Prostate gland (tissue), 2 donors: ENCODE measurements around the gene PGBD5. TPM values are rescaled to one million over a fixed set of nuclear protein-coding genes. Genes with fewer than 3 reads are reported as not detected.

Experiments
- DNase-seq: peaks from one replicate; pipeline ENCODE4 v3.0.0-alpha.2; 2019; ENCODE audit warnings: low spot score
- H3K27ac ChIP-seq, 2 donors: fragments of 200-600 bp; sonication (generic); 2 replicates each; pipeline ENCODE4 v1.5.1; 2017 to 2019
- H3K27me3 ChIP-seq: fragments of 200-600 bp; sonication (generic); replicated peaks from 2 replicates; pipeline ENCODE4 v1.5.1; 2019; ENCODE audit not compliant: insufficient read depth
- H3K36me3 ChIP-seq, 2 donors: fragments of 200-600 bp; sonication (generic); 1 replicate in 1 of 2; 2 replicates in 1 of 2; pipeline versions ENCODE4 v1.5.1 to v1.8.1; 2017 to 2019
- H3K4me1 ChIP-seq: fragments of 200-600 bp; sonication (generic); replicated peaks from 2 replicates; pipeline ENCODE4 v1.5.1; 2019
- H3K4me3 ChIP-seq, 2 donors: fragments of 200-600 bp; sonication (generic); 2 replicates each; pipeline ENCODE4 v1.5.1; 2017 to 2019
- H3K9me3 ChIP-seq: fragments of 200-600 bp; sonication (generic); 2 replicates; pipeline ENCODE4 v1.5.1; 2017
- CTCF ChIP-seq, 4 experiments: fragments of 200-600 bp in 2 of 4; fragments of 450-650 bp in 2 of 4; sonication (generic) in 2 of 4; IDR thresholded peaks; 1 replicate in 3 of 4; 2 replicates in 1 of 4; pipeline ENCODE4 v1.5.1; 2016 to 2019; ENCODE audit warnings: antibody characterized with exemption in 4 of 4, mild to moderate bottlenecking in 2 of 4, moderate library complexity in 2 of 4
- POLR2A ChIP-seq: fragments of 450-650 bp; IDR thresholded peaks from one replicate; pipeline ENCODE4 v1.6.1; 2016; ENCODE audit warnings: antibody characterized with exemption, mild to moderate bottlenecking
- POLR2AphosphoS5 ChIP-seq: sonication (generic); formaldehyde crosslinking; IDR thresholded peaks from one replicate; pipeline ENCODE4 v1.6.1; 2017; ENCODE audit warnings: antibody characterized with exemption
- WGBS: methylation state at CpG from one replicate; pipeline ENCODE4 v1.1.5; 2018; 5-methylcytosine and 5-hydroxymethylcytosine counted together
- intact Hi-C: fragments of 100-400 bp; cut with DNase I; formaldehyde crosslinking; loops from one replicate; pipeline ENCODE4 v1.14.2; 2022
- total RNA-seq, 2 donors: library from RNA; depleted of rRNA; stranded (reverse); fragments of >200 nt; gene quantifications; one replicate each; pipeline ENCODE4 v1.1.0, GENCODE V29; 2016

Gene PGBD5
- total RNA-seq, 2 donors from 2014 or later: 0.55 to 8.8 TPM

GRCh38 chr1:230354005-230354404, 72.1 kb downstream of the PGBD5 start:
- TF ChIP-seq POLR2AphosphoS5: no peak
- TF ChIP-seq CTCF (IDR thresholded peaks at IDR 0.05): no peak
- TF ChIP-seq POLR2A: no peak
- H3K4me3 ChIP-seq: no peak overlapping the region
- no peaks in the 10 kb centered on the region for H3K36me3 ChIP-seq
- WGBS: 88% methylated on average over 4 of the region's 4 CpGs
- H3K27ac ChIP-seq: no peak overlapping the region
- H3K4me1 ChIP-seq: no peaks in the 10 kb centered on the region
- H3K27me3 ChIP-seq: no peaks in the 10 kb centered on the region
- no peak for DNase-seq
- intact Hi-C loops: no loop called here
- H3K9me3 ChIP-seq: no peaks in the 10 kb centered on the region

GRCh38 chr1:230352537-230352936, 73.6 kb downstream of the PGBD5 start:
- intact Hi-C loops: no loop called here
- Histone ChIP-seq H3K4me3 (no peak overlapping the region), H3K36me3 (no peaks in the 10 kb centered on the region), H3K4me1 (no peaks in the 10 kb centered on the region), H3K9me3 (no peaks in the 10 kb centered on the region), H3K27ac (no peak overlapping the region), H3K27me3 (no peaks in the 10 kb centered on the region)
- TF ChIP-seq POLR2AphosphoS5: no peak
- TF ChIP-seq CTCF (IDR thresholded peaks at IDR 0.05): no peak
- TF ChIP-seq POLR2A: no peak
- WGBS: 65% methylated on average over 6 of the region's 6 CpGs
- no peak for DNase-seq

GRCh38 chr1:230351983-230352382, 74.1 kb downstream of the PGBD5 start:
- DNase-seq: no peak
- WGBS: 69% methylated on average over 6 of the region's 6 CpGs
- no peaks in the 10 kb centered on the region for H3K36me3 ChIP-seq
- no peaks in the 10 kb centered on the region for H3K27me3 ChIP-seq
- no peaks in the 10 kb centered on the region for H3K4me1 ChIP-seq
- no peak overlapping the region for H3K27ac ChIP-seq
- intact Hi-C loops: no loop called here
- no peak overlapping the region for H3K4me3 ChIP-seq
- TF ChIP-seq CTCF (IDR thresholded peaks at IDR 0.05): no peak
- no peak for TF ChIP-seq POLR2AphosphoS5
- no peak for TF ChIP-seq POLR2A
- no peaks in the 10 kb centered on the region for H3K9me3 ChIP-seq

GRCh38 chr1:230351514-230351913, 74.6 kb downstream of the PGBD5 start:
- H3K36me3 ChIP-seq: no peaks in the 10 kb centered on the region
- TF ChIP-seq CTCF (IDR thresholded peaks at IDR 0.05) (no peak), POLR2A (no peak), POLR2AphosphoS5 (no peak)
- 57% methylated on average over 2 of the region's 2 CpGs for WGBS
- DNase-seq: no peak
- no peak overlapping the region for H3K4me3 ChIP-seq
- no peaks in the 10 kb centered on the region for H3K4me1 ChIP-seq
- H3K27me3 ChIP-seq: no peaks in the 10 kb centered on the region
- H3K9me3 ChIP-seq: no peaks in the 10 kb centered on the region
- intact Hi-C loops: no loop called here
- no peak overlapping the region for H3K27ac ChIP-seq

GRCh38 chr1:230350208-230350921, 75.8 kb downstream of the PGBD5 start:
- H3K9me3 ChIP-seq: no peaks in the 10 kb centered on the region
- intact Hi-C loops: no loop called here
- no peaks in the 10 kb centered on the region for H3K4me1 ChIP-seq
- DNase-seq: no peak
- no peak overlapping the region for H3K27ac ChIP-seq
- 92% methylated on average over 13 of the region's 13 CpGs for WGBS
- no peaks in the 10 kb centered on the region for H3K36me3 ChIP-seq
- no peaks in the 10 kb centered on the region for H3K27me3 ChIP-seq
- H3K4me3 ChIP-seq: no peak overlapping the region
- TF ChIP-seq POLR2AphosphoS5: no peak
- no peak for TF ChIP-seq CTCF (IDR thresholded peaks at IDR 0.05)
- no peak for TF ChIP-seq POLR2A
